Mammary epithelial cell (primary cell): Measurements from ENCODE around the gene APOLD1.

Experiments
- EZH2 ChIP-seq: IDR thresholded peaks from 2 replicates; pipeline ENCODE4 v1.6.1; 2012; ENCODE audit warnings: low read length, inconsistent platforms, borderline replicate concordance
- TF ChIP-seq, protein P1 (sequence below), 2 donors: IDR thresholded peaks in 1 of 2; conservative IDR thresholded peaks in 1 of 2; 2 replicates each; pipeline ENCODE4 v1.5.1; 2011 to 2012; ENCODE audit warnings: inconsistent platforms in 2 of 2, low read length in 2 of 2, mild to moderate bottlenecking in 2 of 2, control low read depth in 1 of 2, low read depth in 1 of 2; ENCODE audit not compliant: insufficient read depth in 1 of 2; ENCODE audit errors: extremely low read depth in 1 of 2

- TF ChIP-seq, protein P1, sequence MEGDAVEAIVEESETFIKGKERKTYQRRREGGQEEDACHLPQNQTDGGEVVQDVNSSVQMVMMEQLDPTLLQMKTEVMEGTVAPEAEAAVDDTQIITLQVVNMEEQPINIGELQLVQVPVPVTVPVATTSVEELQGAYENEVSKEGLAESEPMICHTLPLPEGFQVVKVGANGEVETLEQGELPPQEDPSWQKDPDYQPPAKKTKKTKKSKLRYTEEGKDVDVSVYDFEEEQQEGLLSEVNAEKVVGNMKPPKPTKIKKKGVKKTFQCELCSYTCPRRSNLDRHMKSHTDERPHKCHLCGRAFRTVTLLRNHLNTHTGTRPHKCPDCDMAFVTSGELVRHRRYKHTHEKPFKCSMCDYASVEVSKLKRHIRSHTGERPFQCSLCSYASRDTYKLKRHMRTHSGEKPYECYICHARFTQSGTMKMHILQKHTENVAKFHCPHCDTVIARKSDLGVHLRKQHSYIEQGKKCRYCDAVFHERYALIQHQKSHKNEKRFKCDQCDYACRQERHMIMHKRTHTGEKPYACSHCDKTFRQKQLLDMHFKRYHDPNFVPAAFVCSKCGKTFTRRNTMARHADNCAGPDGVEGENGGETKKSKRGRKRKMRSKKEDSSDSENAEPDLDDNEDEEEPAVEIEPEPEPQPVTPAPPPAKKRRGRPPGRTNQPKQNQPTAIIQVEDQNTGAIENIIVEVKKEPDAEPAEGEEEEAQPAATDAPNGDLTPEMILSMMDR (conservative IDR thresholded peaks at IDR 0.05 in 1 of 2, IDR thresholded peaks at IDR 0.05 in 1 of 2; ENCODE audit: extremely low read depth in 1 of 2, insufficient read depth in 1 of 2, low read depth in 1 of 2, low read length in 2 of 2), result no peak
- no peak for TF ChIP-seq EZH2
Measured at GRCh38 chr12:12804432-12804886, 19.0 kb downstream of the APOLD1 start.
